B cell (primary cell): ENCODE measurements around the gene AIRE. TPM values are rescaled to one million over a fixed set of nuclear protein-coding genes. Genes with fewer than 3 reads are reported as not detected.

Experiments
- ATAC-seq: fragments of 200-7000 bp; cut with Tn5 transposase; one replicate; pipeline ENCODE4 v1.10.0; 2021; ENCODE audit warnings: low read depth, mild to moderate bottlenecking, moderate number of reproducible peaks, moderate library complexity
- CTCF ChIA-PET: fragments of 350-600 bp; sonication (Branson Sonifier 250); formaldehyde crosslinking; loops from one replicate; lab custom pipeline; 2021; ENCODE audit warnings: antibody characterized with exemption, inconsistent platforms; lab: Charles Lee
- POLR2A ChIA-PET: fragments of 350-600 bp; sonication (Branson Sonifier 250); formaldehyde crosslinking; loops from one replicate; lab custom pipeline; 2021; ENCODE audit warnings: antibody characterized with exemption; lab: Charles Lee
- DNase-seq: peaks from one replicate; pipeline ENCODE4 v3.0.0; 2013
- H2AFZ ChIP-seq: 2 replicates; pipeline ENCODE4 v1.6.1; 2012; ENCODE audit warnings: mild to moderate bottlenecking, low read depth, low read length; ENCODE audit not compliant: insufficient read depth, poor library complexity, severe bottlenecking
- H3K27ac ChIP-seq, 2 donors: 1 replicate in 1 of 2; 2 replicates in 1 of 2; pipeline ENCODE4 v1.5.1; 2012 to 2013; ENCODE audit warnings: low read length in 2 of 2, mild to moderate bottlenecking in 2 of 2, moderate library complexity in 1 of 2
- H3K27me3 ChIP-seq, 4 experiments: fragments of 200-600 bp in 1 of 4; sonication (generic) in 1 of 4; replicated peaks in 1 of 4; 1 replicate in 2 of 4; 2 replicates in 2 of 4; pipeline versions ENCODE4 v1.6.1 to v1.7.0; 2013 to 2016; ENCODE audit warnings: low read length in 3 of 4, mild to moderate bottlenecking in 2 of 4, mixed read lengths in 1 of 4, moderate library complexity in 1 of 4; ENCODE audit not compliant: insufficient read depth in 4 of 4, control insufficient read depth in 3 of 4; ENCODE audit errors: control extremely low read depth in 1 of 4
- H3K36me3 ChIP-seq, 2 experiments: replicated peaks in 1 of 2; 1 replicate in 1 of 2; 2 replicates in 1 of 2; pipeline versions ENCODE4 v1.6.1 to v1.7.1; 2013; ENCODE audit warnings: low read length in 1 of 2; ENCODE audit not compliant: insufficient read depth in 2 of 2, control insufficient read depth in 1 of 2; ENCODE audit errors: control extremely low read depth in 1 of 2, extremely low read depth in 1 of 2
- H3K4me1 ChIP-seq, 2 donors: fragments of 200-600 bp in 1 of 2; sonication (generic) in 1 of 2; 1 replicate in 1 of 2; 2 replicates in 1 of 2; pipeline versions ENCODE4 v1.5.1 to v1.6.1; 2013 to 2017; ENCODE audit warnings: low read length in 2 of 2; ENCODE audit not compliant: control insufficient read depth in 2 of 2, insufficient read depth in 2 of 2
- H3K4me2 ChIP-seq: replicated peaks from 2 replicates; pipeline ENCODE3; 2012; ENCODE audit warnings: mild to moderate bottlenecking, low read depth, low read length; ENCODE audit not compliant: poor library complexity, severe bottlenecking
- H3K4me3 ChIP-seq, 5 experiments: fragments of 200-600 bp in 1 of 5; sonication (generic) in 1 of 5; 1 replicate in 3 of 5; 2 replicates in 2 of 5; pipeline versions ENCODE4 v1.5.1 to v1.7.0; 2011 to 2016; ENCODE audit warnings: low read length in 4 of 5, mild to moderate bottlenecking in 4 of 5, low read depth in 2 of 5, control low read depth in 1 of 5, moderate library complexity in 1 of 5; ENCODE audit not compliant: insufficient read depth in 1 of 5; ENCODE audit errors: control extremely low read depth in 1 of 5, extremely low read depth in 1 of 5
- H3K79me2 ChIP-seq: fragments of 200-600 bp; sonication (generic); one replicate; pipeline ENCODE4 v1.6.0; 2016; ENCODE audit warnings: low read length; ENCODE audit not compliant: control insufficient read depth, insufficient read depth
- H3K9ac ChIP-seq: fragments of 200-600 bp; sonication (generic); 2 replicates; pipeline ENCODE4 v1.6.1; 2017; ENCODE audit warnings: mild to moderate bottlenecking, low read length, moderate library complexity
- H3K9me3 ChIP-seq, 3 donors: one replicate each; pipeline versions ENCODE4 v1.6.1 to v1.7.1; 2013; ENCODE audit warnings: low read length in 2 of 3; ENCODE audit not compliant: control insufficient read depth in 2 of 3, insufficient read depth in 1 of 3; ENCODE audit errors: control extremely low read depth in 1 of 3
- H4K20me1 ChIP-seq: 2 replicates; pipeline ENCODE4 v1.6.0; 2012; ENCODE audit warnings: mild to moderate bottlenecking, low read length; ENCODE audit not compliant: insufficient read depth, control insufficient read depth, poor library complexity, severe bottlenecking
- H3K27ac Mint-ChIP-seq: one replicate; pipeline ENCODE4 v1.8.0; 2021; ENCODE audit warnings: mixed read lengths
- H3K27me3 Mint-ChIP-seq: one replicate; pipeline ENCODE4 v1.8.0; 2021; ENCODE audit warnings: mixed read lengths
- H3K4me1 Mint-ChIP-seq: one replicate; pipeline ENCODE4 v1.8.0; 2021; ENCODE audit warnings: mixed read lengths
- H3K4me3 Mint-ChIP-seq: one replicate; pipeline ENCODE4 v1.8.0; 2021; ENCODE audit warnings: mixed read lengths
- H3K9me3 Mint-ChIP-seq: one replicate; pipeline ENCODE4 v1.8.0; 2022; ENCODE audit warnings: mixed read lengths; ENCODE audit not compliant: insufficient read depth
- CTCF ChIP-seq: fragments of 200-600 bp; IDR thresholded peaks from one replicate; pipeline ENCODE4 v1.8.0; 2022; ENCODE audit warnings: antibody characterized with exemption, mild to moderate bottlenecking
- EZH2 ChIP-seq: IDR thresholded peaks from 2 replicates; pipeline ENCODE4 v1.6.1; 2012; ENCODE audit warnings: borderline replicate concordance, low read depth, mild to moderate bottlenecking, moderate library complexity, low read length; ENCODE audit not compliant: insufficient read depth, poor library complexity, severe bottlenecking
- WGBS: methylation state at CpG from one replicate; pipeline ENCODE4 v1.1.5; 2013; ENCODE audit warnings: missing lambda C conversion rate; ENCODE audit not compliant: insufficient coverage; 5-methylcytosine and 5-hydroxymethylcytosine counted together
- intact Hi-C: fragments of 100-400 bp; cut with micrococcal nuclease; formaldehyde crosslinking; loops from one replicate; pipeline ENCODE4 v1.10.0; 2022
- polyA plus RNA-seq: library from polyadenylated mRNA; depleted of rRNA; stranded (reverse); fragments of >200 nt; gene quantifications from 2 replicates; pipeline ENCODE4 v1.2.3, GENCODE V29; 2012
- total RNA-seq, 2 donors: library from RNA; stranded (reverse); fragments of 120-200 nt in 1 of 2; gene quantifications; 1 replicate in 1 of 2; 2 replicates in 1 of 2; pipeline versions ENCODE4 v1.2.3 to v1.2.4, GENCODE V29; 2013 to 2022

AIRE gene
- total and polyA plus RNA-seq, 2 donors (not counting 1 experiment from before 2014, with no cell fraction given) = 0.37 TPM; not detected in 1

- CTCF ChIA-PET = interaction anchor here (1.0 kb wide), 1 partner anchor 8 kb away, joined by 3 read pairs; no protein-coding TSS in a partner anchor
- no peak overlapping the region for H3K4me3 Mint-ChIP-seq
Observed at GRCh38 chr21:44258056-44258725, 27.5 kb upstream of the AIRE start.

More at GRCh38 chr21:44258056-44258725, 27.5 kb upstream of the AIRE start:
- POLR2A ChIA-PET = no interaction called here
- DNase-seq = no peak
- WGBS = 95% methylated on average over 34 of the region's 34 CpGs
- Histone ChIP-seq H3K9ac (no peak overlapping the region), H4K20me1 (no peaks in the 10 kb centered on the region), H3K4me2 (no peak overlapping the region), H3K27ac (no peak overlapping the region), H3K79me2 (no peaks in the 10 kb centered on the region), H2AFZ (no peak overlapping the region), H3K27me3 (peaks cover 0 to 7% (median 0%) of the 10 kb centered on the region in 4 experiments), H3K4me1 (peaks cover 0 to 6% of the 10 kb centered on the region in 2 donors), H3K36me3 (no peaks in the 10 kb centered on the region), H3K4me3 (no peak overlapping the region), H3K9me3 (no peaks in the 10 kb centered on the region)
- intact Hi-C loops = no loop called here
- no peak for ATAC-seq
- no peak for TF ChIP-seq CTCF
- TF ChIP-seq EZH2 = no peak
- Mint-ChIP-seq H3K27me3 (peaks cover 2% of the 10 kb centered on the region), H3K27ac (no peak overlapping the region), H3K9me3 (no peaks in the 10 kb centered on the region), H3K4me1 (peaks cover 3% of the 10 kb centered on the region)
